ENCODE measurements around the gene BGLAP.

BGLAP gene

GRCh38 chr1:156228501-156228900 lies 13.5 kb upstream of the BGLAP start:
- no peak for DNase-seq

GRCh38 chr1:156229809-156230472 lies 12.0 kb upstream of the BGLAP start:
- no peak for DNase-seq

GRCh38 chr1:156230473-156230837 lies 11.5 kb upstream of the BGLAP start:
- DNase-seq = no peak

- DNase-seq = no peak
Measured at GRCh38 chr1:156232201-156232894, 9.6 kb upstream of the BGLAP start.

- DNase-seq = no peak
Measured at GRCh38 chr1:156233426-156234127, 8.4 kb upstream of the BGLAP start.

GRCh38 chr1:156236164-156236563 lies 5.8 kb upstream of the BGLAP start:
- DNase-seq = no peak

GRCh38 chr1:156238248-156238647 lies 3.7 kb upstream of the BGLAP start:
- DNase-seq = no peak

- DNase-seq = no peak
Measured at GRCh38 chr1:156241311-156241811, 623 bp upstream of the BGLAP start.

- DNase-seq = no peak
Measured at GRCh38 chr1:156242738-156243137, 754 bp downstream of the BGLAP start.

GRCh38 chr1:156244126-156244525 lies 2.1 kb downstream of the BGLAP start:
- no peak for DNase-seq

- no peak for DNase-seq
Measured at GRCh38 chr1:156244712-156245111, 2.7 kb downstream of the BGLAP start.

GRCh38 chr1:156245451-156246232 lies 3.7 kb downstream of the BGLAP start:
- peak; percentile 14 for DNase-seq

- no peak for DNase-seq
Measured at GRCh38 chr1:156246241-156246780, 4.3 kb downstream of the BGLAP start.

GRCh38 chr1:156246781-156247459 lies 4.9 kb downstream of the BGLAP start:
- DNase-seq = no peak

- no peak for DNase-seq
Measured at GRCh38 chr1:156247460-156248322, 5.7 kb downstream of the BGLAP start, which contains the start of gene PAQR6. TSS of gene PAQR6 (minus strand) at chr1:156248056. CDS start at chr1:156246731, 1,325 bp downstream.

GRCh38 chr1:156248323-156248683 lies 6.3 kb downstream of the BGLAP start:
- no peak for DNase-seq

GRCh38 chr1:156249593-156249992 lies 7.6 kb downstream of the BGLAP start:
- DNase-seq = no peak

GRCh38 chr1:156251527-156251926 lies 9.5 kb downstream of the BGLAP start:
- no peak for DNase-seq

- no peak for DNase-seq
Measured at GRCh38 chr1:156253634-156254033, 11.7 kb downstream of the BGLAP start.

- no peak for DNase-seq
Measured at GRCh38 chr1:156257711-156258110, 15.7 kb downstream of the BGLAP start.

GRCh38 chr1:156258859-156259258 lies 16.9 kb downstream of the BGLAP start:
- no peak for DNase-seq

All from CD4-positive, alpha-beta T cell treated with Interleukin-4 for 4 hours (primary cell).